Measurements from ENCODE around the gene CDK1.
"Not testable (repeated sequence)": the region's sequence is repeated elsewhere in the genome, so short reads cannot be mapped to it uniquely, and the experiment has no call there.

The CDK1 gene

DNA sequence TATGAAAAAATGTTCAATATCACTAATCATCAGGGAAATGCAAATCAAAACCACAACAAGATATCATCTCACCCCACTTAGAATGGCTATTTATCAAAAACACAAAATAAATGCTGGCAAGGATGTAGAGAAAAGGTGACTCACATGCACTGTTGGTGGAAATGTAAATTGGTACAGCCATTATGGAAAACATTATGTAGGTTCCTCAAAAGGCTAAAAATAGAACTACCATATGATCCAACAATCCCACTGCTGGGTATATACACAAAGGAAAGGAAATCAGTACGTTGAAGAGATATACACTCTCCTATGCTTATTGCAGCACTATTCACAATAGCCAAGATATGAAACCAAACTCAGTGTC, 50.2 kb downstream of the CDK1 start:
- no peak for DNase-seq (ENCODE audit: extremely low spot score)
- TF ChIP-seq, protein P1, sequence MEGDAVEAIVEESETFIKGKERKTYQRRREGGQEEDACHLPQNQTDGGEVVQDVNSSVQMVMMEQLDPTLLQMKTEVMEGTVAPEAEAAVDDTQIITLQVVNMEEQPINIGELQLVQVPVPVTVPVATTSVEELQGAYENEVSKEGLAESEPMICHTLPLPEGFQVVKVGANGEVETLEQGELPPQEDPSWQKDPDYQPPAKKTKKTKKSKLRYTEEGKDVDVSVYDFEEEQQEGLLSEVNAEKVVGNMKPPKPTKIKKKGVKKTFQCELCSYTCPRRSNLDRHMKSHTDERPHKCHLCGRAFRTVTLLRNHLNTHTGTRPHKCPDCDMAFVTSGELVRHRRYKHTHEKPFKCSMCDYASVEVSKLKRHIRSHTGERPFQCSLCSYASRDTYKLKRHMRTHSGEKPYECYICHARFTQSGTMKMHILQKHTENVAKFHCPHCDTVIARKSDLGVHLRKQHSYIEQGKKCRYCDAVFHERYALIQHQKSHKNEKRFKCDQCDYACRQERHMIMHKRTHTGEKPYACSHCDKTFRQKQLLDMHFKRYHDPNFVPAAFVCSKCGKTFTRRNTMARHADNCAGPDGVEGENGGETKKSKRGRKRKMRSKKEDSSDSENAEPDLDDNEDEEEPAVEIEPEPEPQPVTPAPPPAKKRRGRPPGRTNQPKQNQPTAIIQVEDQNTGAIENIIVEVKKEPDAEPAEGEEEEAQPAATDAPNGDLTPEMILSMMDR (IDR thresholded peaks at IDR 0.05; ENCODE audit: control extremely low read depth, extremely low read depth, low read depth, missing control alignments): no peak
- POLR2A ChIA-PET: no interaction called here
- CTCF ChIA-PET: interaction anchor here (0.7 to 2.0 kb wide), 2 partner anchors 8 to 12 kb away, joined by 3 to 7 read pairs; no protein-coding TSS in a partner anchor

DNA sequence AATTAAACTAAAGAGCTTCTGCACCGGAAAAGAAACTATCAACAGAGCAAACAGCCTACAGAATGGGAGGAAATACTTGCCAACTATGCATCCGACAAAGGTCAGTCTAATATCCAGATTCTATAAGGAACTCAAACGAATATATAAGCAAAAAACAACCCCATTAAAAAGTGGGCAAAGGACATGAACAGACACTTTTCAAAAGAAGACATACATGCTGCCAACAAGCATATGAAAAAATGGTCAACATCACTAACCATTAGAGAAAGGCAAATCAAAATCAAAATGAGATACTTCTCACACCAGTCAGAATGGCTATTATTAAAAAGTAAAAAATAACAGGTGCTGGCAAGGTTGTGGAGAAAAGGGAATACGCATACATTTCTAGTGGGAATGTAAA, 53.9 kb downstream of the CDK1 start:
- DNase-seq (ENCODE audit: extremely low spot score); POLR2A ChIA-PET: not testable (repeated sequence)
- CTCF ChIA-PET: interaction anchor here (1.5 kb wide), 1 partner anchor 11 kb away, joined by 3 read pairs; no protein-coding TSS in a partner anchor

DNA sequence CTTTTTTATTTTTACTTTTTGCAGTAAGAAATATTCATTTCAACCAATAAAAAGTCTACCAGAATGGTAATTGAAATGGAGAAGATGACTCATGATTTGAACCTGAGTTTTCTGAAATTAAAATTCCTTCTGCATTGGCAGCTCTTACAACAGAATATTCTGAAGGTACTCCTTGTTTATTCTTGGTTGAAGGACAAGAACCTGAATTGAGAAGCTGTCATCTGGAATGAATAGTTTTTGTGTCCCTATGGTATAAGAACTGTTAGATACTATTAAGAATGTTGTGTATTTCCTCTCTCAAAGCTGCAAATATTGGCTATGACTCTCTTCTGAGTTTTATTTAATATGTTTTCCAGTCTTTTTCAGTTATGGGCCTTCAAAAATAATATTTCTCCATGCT, 56.1 kb downstream of the CDK1 start:
- POLR2A ChIA-PET: no interaction called here
- TF ChIP-seq, protein P1 (IDR thresholded peaks at IDR 0.05; ENCODE audit: control extremely low read depth, extremely low read depth, low read depth, missing control alignments): no peak
- CTCF ChIA-PET: interaction anchor here (1.2 kb wide), 1 partner anchor 9 kb away, joined by 4 read pairs; no protein-coding TSS in a partner anchor
- DNase-seq (ENCODE audit: extremely low spot score): no peak

DNA sequence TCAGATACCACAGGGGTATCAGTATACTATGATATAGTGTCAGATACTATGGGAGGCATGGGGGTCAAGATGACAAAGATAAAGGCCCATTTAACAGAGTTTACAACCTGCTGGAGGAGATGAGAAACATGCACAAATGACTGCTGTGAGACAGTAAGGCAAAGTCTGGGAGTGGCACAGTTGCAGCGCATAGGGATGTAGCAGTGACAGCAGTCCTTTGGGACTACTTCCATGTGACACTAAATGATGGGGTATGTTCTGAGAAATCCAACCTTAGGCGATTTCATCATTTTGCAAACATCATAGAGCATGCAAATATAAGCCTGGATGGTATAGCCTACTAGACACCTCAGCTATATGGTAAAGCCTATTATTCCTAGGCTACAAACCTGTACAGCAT, 56.8 kb downstream of the CDK1 start:
- POLR2A ChIA-PET: no interaction called here
- CTCF ChIA-PET: no interaction called here
- DNase-seq (ENCODE audit: extremely low spot score): no peak
- TF ChIP-seq, protein P1 (IDR thresholded peaks at IDR 0.05; ENCODE audit: control extremely low read depth, extremely low read depth, low read depth, missing control alignments): no peak

DNA sequence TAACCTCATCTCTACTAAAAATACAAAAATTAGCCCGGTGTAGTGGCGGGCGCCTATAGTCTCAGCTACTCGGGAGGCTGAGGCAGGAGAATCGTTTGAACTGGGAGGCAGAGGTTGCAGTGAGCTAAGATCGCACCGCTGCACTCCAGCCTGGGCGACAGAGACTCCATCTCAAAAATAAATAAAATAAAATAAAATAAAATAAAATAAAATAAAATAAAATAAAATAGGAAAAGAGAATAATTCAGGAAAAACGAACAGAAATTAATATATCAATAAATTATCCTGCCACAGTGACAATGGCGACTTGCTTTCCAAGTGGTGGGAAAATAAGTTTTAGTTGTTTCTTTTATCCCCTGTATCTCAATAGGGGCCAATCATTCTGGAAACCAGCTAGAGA, 62.9 kb downstream of the CDK1 start:
- POLR2A ChIA-PET; DNase-seq (ENCODE audit: extremely low spot score): not testable (repeated sequence)

DNA sequence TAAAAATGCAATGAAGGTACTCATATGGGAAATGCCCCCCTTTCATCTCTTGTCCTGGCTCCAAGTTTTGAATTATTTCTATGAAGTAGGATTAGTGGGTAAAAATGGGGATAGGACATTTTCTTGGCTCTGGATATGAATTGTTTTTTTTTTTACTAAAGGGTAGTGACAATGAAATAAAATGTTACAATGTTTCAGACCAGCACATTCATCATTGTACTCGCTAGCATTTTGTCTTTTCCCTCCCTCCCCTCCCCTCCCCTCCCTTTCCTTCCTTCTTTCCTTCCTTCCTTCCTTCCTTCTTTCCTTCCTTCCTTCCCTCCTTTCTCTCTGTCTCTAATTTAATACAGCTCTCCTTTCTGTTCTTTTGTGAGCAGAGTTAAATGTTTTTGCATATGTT, 64.4 kb downstream of the CDK1 start:
- POLR2A ChIA-PET: no interaction called here
- no peak for DNase-seq (ENCODE audit: extremely low spot score)
- TF ChIP-seq, protein P1 (IDR thresholded peaks at IDR 0.05; ENCODE audit: control extremely low read depth, extremely low read depth, low read depth, missing control alignments): no peak
- CTCF ChIA-PET: interaction anchor here (0.9 kb wide), 1 partner anchor 10 kb away, joined by 3 read pairs; no protein-coding TSS in a partner anchor

More for the DNA sequence above, 62.9 kb downstream of the CDK1 start:
- CTCF ChIA-PET: not testable (repeated sequence)

Data from GM10248 (cell line).